Mammary epithelial cell (primary cell): ENCODE results near the gene BTBD9.

ENCODE experiments used
- EZH2 ChIP-seq: IDR thresholded peaks from 2 replicates; pipeline ENCODE4 v1.6.1; 2012; ENCODE audit warnings: low read length, inconsistent platforms, borderline replicate concordance
- TF ChIP-seq, protein P1 (sequence below), 2 donors: IDR thresholded peaks in 1 of 2; conservative IDR thresholded peaks in 1 of 2; 2 replicates each; pipeline ENCODE4 v1.5.1; 2011 to 2012; ENCODE audit warnings: inconsistent platforms in 2 of 2, low read length in 2 of 2, mild to moderate bottlenecking in 2 of 2, control low read depth in 1 of 2, low read depth in 1 of 2; ENCODE audit not compliant: insufficient read depth in 1 of 2; ENCODE audit errors: extremely low read depth in 1 of 2

DNA sequence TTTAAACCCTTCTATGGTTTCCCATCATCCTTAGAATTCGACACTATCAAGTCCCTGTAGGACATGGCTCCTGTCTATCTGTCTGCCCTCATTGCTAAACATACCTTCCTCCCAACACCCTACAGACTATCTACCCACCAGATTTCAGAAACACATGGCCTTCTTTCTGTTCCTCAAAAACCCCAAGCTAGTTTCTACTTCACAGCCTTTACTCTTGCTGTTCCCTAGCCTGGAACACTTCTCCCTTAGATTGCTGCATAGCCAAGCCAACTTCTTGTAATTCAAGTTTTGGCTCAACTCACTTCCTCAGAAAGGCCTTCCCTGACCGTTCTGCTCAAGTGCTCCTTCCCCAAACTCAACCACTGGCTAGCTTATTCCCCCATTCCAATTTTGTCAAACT, 156.2 kb downstream of the BTBD9 start:
- TF ChIP-seq, protein P1, sequence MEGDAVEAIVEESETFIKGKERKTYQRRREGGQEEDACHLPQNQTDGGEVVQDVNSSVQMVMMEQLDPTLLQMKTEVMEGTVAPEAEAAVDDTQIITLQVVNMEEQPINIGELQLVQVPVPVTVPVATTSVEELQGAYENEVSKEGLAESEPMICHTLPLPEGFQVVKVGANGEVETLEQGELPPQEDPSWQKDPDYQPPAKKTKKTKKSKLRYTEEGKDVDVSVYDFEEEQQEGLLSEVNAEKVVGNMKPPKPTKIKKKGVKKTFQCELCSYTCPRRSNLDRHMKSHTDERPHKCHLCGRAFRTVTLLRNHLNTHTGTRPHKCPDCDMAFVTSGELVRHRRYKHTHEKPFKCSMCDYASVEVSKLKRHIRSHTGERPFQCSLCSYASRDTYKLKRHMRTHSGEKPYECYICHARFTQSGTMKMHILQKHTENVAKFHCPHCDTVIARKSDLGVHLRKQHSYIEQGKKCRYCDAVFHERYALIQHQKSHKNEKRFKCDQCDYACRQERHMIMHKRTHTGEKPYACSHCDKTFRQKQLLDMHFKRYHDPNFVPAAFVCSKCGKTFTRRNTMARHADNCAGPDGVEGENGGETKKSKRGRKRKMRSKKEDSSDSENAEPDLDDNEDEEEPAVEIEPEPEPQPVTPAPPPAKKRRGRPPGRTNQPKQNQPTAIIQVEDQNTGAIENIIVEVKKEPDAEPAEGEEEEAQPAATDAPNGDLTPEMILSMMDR (conservative IDR thresholded peaks at IDR 0.05 in 1 of 2, IDR thresholded peaks at IDR 0.05 in 1 of 2; ENCODE audit: extremely low read depth in 1 of 2, insufficient read depth in 1 of 2, low read depth in 1 of 2, low read length in 2 of 2) = no peak
- TF ChIP-seq EZH2 = no peak
